Measurements from ENCODE around the gene NLRC5.

NLRC5 gene

DNA sequence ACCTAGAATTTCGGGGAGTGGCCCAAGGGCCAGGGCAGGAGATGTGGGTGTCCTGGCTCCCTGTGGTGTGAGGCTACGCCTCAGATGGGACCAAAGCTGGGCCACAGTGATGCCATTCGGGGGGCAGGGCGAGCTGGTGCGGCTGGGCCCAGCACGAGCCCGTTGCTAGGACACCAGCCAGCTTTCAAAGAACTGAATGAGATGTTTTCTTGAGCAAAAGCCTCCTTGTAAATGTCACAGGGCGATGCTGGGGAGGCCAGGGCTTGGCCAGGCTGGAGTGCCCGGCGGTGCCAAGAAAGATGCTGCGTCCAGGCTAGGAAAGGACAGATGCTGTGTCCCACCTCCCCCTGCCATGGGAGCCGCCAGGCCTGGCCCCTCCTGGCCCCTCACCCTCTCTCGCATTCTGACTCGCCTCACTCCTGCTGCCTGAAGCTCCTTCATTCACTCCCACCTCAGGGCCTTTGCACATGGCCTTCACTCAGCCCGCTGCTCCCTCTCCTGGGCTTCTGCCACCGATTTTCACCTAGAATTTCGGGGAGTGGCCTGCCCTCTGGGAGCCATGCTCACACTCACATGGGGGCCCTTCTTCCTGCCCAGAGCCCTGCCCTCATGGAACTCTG lies 142.1 kb downstream of the NLRC5 start:
- no peak for DNase-seq

DNA sequence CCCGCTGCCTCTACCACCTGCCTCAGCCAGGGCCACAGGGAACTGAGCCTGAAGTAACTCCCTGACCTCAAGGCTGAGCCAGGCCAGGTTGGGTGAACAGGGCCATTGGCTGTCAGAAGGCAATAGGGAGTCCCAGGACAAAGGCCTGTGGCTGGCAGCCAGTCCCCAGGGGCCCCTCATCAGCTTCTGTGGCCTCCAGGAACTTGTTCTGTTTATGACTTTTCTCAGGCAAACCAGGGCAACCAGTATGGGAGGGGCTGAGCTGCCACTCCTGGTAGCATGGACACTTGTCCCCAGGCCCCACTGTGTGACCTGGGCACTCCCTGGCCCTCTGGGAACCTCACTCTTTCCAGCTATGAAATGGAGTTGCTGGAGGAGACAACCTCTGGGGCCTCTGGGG lies 143.1 kb downstream of the NLRC5 start:
- DNase-seq: no peak

DNA sequence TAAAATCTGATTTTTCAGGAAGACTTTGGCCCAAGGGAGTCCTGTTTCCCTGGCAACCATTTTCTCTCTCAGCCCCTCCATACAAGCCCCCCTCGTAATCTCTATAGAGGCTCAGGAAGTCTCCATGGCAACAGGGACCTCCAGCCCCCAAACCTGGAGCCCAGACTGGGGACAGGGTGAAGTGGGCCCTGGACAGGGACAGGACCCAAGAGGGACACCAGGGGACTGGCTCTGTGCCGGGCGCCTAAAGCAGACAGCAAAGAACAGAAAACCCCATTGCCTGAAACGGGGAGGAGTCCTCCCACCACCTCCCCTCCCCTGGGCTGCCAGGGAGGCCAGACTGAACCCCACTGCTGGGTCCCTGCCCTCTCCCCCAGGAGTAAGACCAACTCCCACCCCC lies 143.7 kb downstream of the NLRC5 start:
- no peak for DNase-seq

All from CD4-positive, alpha-beta T cell treated with Interleukin-4 for 4 hours (primary cell).